NCI-H1092 (cell line): ENCODE data around the gene CFAP90.

Experiments
- DNase-seq: peaks from one replicate; lab custom pipeline; 2025; lab: John Stamatoyannopoulos, UW

CFAP90 gene

GRCh38 chr5:7822449-7822848 lies 28.5 kb downstream of the CFAP90 start:
- no peak for DNase-seq

- no peak for DNase-seq
Observed at GRCh38 chr5:7816535-7816901, 34.4 kb downstream of the CFAP90 start.

- DNase-seq, result peak; percentile 55
Observed at GRCh38 chr5:7815892-7816534, 34.9 kb downstream of the CFAP90 start.

- no peak for DNase-seq
Observed at GRCh38 chr5:7814816-7815215, 36.1 kb downstream of the CFAP90 start.

GRCh38 chr5:7813576-7813975 lies 37.4 kb downstream of the CFAP90 start:
- no peak for DNase-seq

GRCh38 chr5:7813007-7813406 lies 37.9 kb downstream of the CFAP90 start:
- no peak for DNase-seq

GRCh38 chr5:7811715-7812114 lies 39.2 kb downstream of the CFAP90 start:
- DNase-seq, result no peak

- DNase-seq, result no peak
Observed at GRCh38 chr5:7808998-7809397, 41.9 kb downstream of the CFAP90 start.

GRCh38 chr5:7805379-7805778 lies 45.6 kb downstream of the CFAP90 start:
- DNase-seq, result no peak

GRCh38 chr5:7803937-7804336 lies 47.0 kb downstream of the CFAP90 start:
- DNase-seq, result no peak

GRCh38 chr5:7802855-7803254 lies 48.1 kb downstream of the CFAP90 start:
- no peak for DNase-seq

- peak; percentile 40 for DNase-seq
Observed at GRCh38 chr5:7801891-7802614, 48.9 kb downstream of the CFAP90 start.

- no peak for DNase-seq
Observed at GRCh38 chr5:7795306-7795705, 55.6 kb downstream of the CFAP90 start.

GRCh38 chr5:7794823-7795222 lies 56.1 kb downstream of the CFAP90 start:
- DNase-seq, result no peak

GRCh38 chr5:7794311-7794710 lies 56.6 kb downstream of the CFAP90 start:
- DNase-seq, result no peak

GRCh38 chr5:7793895-7794294 lies 57.0 kb downstream of the CFAP90 start:
- no peak for DNase-seq

- no peak for DNase-seq
Observed at GRCh38 chr5:7789567-7789966, 61.4 kb downstream of the CFAP90 start.

- DNase-seq, result no peak
Observed at GRCh38 chr5:7787770-7788169, 63.2 kb downstream of the CFAP90 start.

GRCh38 chr5:7784683-7785380 lies 66.1 kb downstream of the CFAP90 start:
- no peak for DNase-seq

GRCh38 chr5:7781899-7782298 lies 69.0 kb downstream of the CFAP90 start:
- no peak for DNase-seq
